ENCODE results near the gene KLHL1. TPM values are rescaled to one million over a fixed set of nuclear protein-coding genes. Genes with fewer than 3 reads are reported as not detected.

Gene KLHL1
- total RNA-seq, 2 donors from 2014 or later: 0.15 TPM; not detected in 1

DNA sequence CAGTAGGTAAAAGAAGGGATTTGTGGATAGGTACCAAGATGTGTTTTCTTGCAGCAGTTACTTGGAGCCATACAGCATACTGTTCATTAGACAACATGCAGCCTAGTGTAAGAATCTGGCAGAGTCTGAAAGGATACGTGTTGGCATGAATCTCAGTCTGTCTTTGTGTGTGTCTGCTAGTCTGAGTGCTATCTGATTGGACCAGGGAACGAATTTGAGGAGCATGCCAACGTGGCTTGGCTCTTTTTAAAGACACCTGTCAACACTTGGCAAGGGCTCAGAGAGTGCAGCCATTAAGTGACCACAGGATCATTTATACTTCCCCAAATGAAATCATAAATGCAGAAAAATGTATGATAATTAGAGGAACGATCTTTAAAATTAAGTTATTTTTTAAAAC is 28.2 kb downstream of the KLHL1 start:
- 83 to 90% methylated on average over 1 to 3 of the region's 4 CpGs for WGBS, 2 experiments (ENCODE audit: insufficient coverage in 1 of 2, insufficient read length in 1 of 2)
- no peak for DNase-seq
- H3K36me3 Mint-ChIP-seq (ENCODE audit: low read depth): no peaks in the 10 kb centered on the region
- Histone ChIP-seq H3K9ac (ENCODE audit: extremely low read depth, low read length, poor library complexity, severe bottlenecking) (no peak overlapping the region), H3K4me3 (ENCODE audit: low read length) (no peak overlapping the region), H3K36me3 (ENCODE audit: control insufficient read depth, insufficient read depth, low read length) (no peaks in the 10 kb centered on the region), H3K27ac (ENCODE audit: low read depth, low read length) (no peak overlapping the region), H3K4me1 (ENCODE audit: control insufficient read depth, insufficient read depth, low read length) (no peaks in the 10 kb centered on the region), H3K9me3 (ENCODE audit: control insufficient read depth, low read length) (no peaks in the 10 kb centered on the region), H3K27me3 (ENCODE audit: control insufficient read depth, insufficient read depth, low read length, poor library complexity, severe bottlenecking) (no peaks in the 10 kb centered on the region)
- H3K27ac Mint-ChIP-seq: no peak overlapping the region
- no peaks in the 10 kb centered on the region for H3K27me3 Mint-ChIP-seq (ENCODE audit: insufficient read depth)
- H3K4me1 Mint-ChIP-seq: no peaks in the 10 kb centered on the region
- no peak overlapping the region for H3K4me3 Mint-ChIP-seq
- H3K9me3 Mint-ChIP-seq: no peaks in the 10 kb centered on the region
- TF ChIP-seq, protein P1, sequence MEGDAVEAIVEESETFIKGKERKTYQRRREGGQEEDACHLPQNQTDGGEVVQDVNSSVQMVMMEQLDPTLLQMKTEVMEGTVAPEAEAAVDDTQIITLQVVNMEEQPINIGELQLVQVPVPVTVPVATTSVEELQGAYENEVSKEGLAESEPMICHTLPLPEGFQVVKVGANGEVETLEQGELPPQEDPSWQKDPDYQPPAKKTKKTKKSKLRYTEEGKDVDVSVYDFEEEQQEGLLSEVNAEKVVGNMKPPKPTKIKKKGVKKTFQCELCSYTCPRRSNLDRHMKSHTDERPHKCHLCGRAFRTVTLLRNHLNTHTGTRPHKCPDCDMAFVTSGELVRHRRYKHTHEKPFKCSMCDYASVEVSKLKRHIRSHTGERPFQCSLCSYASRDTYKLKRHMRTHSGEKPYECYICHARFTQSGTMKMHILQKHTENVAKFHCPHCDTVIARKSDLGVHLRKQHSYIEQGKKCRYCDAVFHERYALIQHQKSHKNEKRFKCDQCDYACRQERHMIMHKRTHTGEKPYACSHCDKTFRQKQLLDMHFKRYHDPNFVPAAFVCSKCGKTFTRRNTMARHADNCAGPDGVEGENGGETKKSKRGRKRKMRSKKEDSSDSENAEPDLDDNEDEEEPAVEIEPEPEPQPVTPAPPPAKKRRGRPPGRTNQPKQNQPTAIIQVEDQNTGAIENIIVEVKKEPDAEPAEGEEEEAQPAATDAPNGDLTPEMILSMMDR (conservative IDR thresholded peaks at IDR 0.05): no peak

DNA sequence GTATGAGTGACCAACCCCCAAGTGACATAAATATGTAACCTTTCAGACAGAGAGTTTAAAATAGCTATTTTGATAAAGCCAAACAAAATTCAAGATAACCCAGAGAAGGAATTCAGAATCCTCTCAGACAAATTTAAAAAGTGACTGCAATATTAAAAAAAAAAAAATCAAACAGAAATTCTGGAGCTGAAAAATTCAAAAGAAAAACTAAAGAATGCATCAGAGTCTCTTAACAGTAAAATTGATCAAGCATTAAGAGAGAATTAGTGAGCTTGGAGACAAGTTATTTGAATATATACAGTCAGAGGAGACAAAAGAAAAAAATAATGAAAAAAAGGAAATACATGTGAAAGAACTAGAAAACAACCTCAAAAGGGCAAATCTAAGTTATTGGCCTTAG is 53.7 kb downstream of the KLHL1 start:
- peaks cover 2% of the 10 kb centered on the region for H3K9me3 Mint-ChIP-seq
- H3K4me3 Mint-ChIP-seq: no peak overlapping the region
- TF ChIP-seq, protein P1 (conservative IDR thresholded peaks at IDR 0.05): no peak
- no peaks in the 10 kb centered on the region for H3K4me1 Mint-ChIP-seq
- H3K27ac Mint-ChIP-seq: no peak overlapping the region
- no peak overlapping the region for H3K27ac ChIP-seq (ENCODE audit: low read depth, low read length)
- DNase-seq: no peak
- no peak overlapping the region for H3K4me3 ChIP-seq (ENCODE audit: low read length)
- H3K9ac ChIP-seq (ENCODE audit: extremely low read depth, low read length, poor library complexity, severe bottlenecking): no peak overlapping the region
- H3K36me3 ChIP-seq (ENCODE audit: control insufficient read depth, insufficient read depth, low read length): no peaks in the 10 kb centered on the region
- peaks cover 8% of the 10 kb centered on the region for H3K9me3 ChIP-seq (ENCODE audit: control insufficient read depth, low read length)
- H3K27me3 Mint-ChIP-seq (ENCODE audit: insufficient read depth): no peaks in the 10 kb centered on the region
- H3K4me1 ChIP-seq (ENCODE audit: control insufficient read depth, insufficient read depth, low read length): no peaks in the 10 kb centered on the region
- no peaks in the 10 kb centered on the region for H3K36me3 Mint-ChIP-seq (ENCODE audit: low read depth)
- no peaks in the 10 kb centered on the region for H3K27me3 ChIP-seq (ENCODE audit: control insufficient read depth, insufficient read depth, low read length, poor library complexity, severe bottlenecking)

DNA sequence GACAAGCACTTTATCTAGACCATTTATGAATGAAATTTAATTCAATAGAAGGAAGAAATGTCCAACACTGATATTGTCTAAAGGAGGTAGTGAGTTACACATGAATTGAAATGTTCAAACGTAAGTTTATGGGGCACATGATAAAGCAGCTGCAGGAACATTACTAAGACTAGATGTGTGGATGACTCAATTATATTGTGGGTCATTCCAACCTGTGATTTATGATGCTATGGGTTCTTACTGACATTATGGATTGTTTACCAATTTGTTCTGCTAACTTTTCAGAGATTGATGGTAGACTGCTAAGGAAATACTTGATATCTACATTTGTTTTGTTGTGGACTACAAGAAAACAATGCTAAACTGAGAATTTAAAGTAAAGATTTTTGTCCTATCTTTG is 56.7 kb downstream of the KLHL1 start:
- Histone ChIP-seq H3K9me3 (ENCODE audit: control insufficient read depth, low read length) (peaks cover 8% of the 10 kb centered on the region), H3K27ac (ENCODE audit: low read depth, low read length) (no peak overlapping the region), H3K4me3 (ENCODE audit: low read length) (no peak overlapping the region), H3K36me3 (ENCODE audit: control insufficient read depth, insufficient read depth, low read length) (no peaks in the 10 kb centered on the region), H3K27me3 (ENCODE audit: control insufficient read depth, insufficient read depth, low read length, poor library complexity, severe bottlenecking) (no peaks in the 10 kb centered on the region), H3K4me1 (ENCODE audit: control insufficient read depth, insufficient read depth, low read length) (no peaks in the 10 kb centered on the region), H3K9ac (ENCODE audit: extremely low read depth, low read length, poor library complexity, severe bottlenecking) (no peak overlapping the region)
- TF ChIP-seq, protein P1 (conservative IDR thresholded peaks at IDR 0.05): no peak
- WGBS, 2 experiments (ENCODE audit: insufficient coverage in 1 of 2, insufficient read length in 1 of 2): 89 to 100% methylated on average over 1 of the region's 1 CpG
- Mint-ChIP-seq H3K27me3 (ENCODE audit: insufficient read depth) (no peaks in the 10 kb centered on the region), H3K27ac (no peak overlapping the region), H3K4me3 (no peak overlapping the region), H3K36me3 (ENCODE audit: low read depth) (no peaks in the 10 kb centered on the region), H3K9me3 (peaks cover 2% of the 10 kb centered on the region), H3K4me1 (no peaks in the 10 kb centered on the region)
- DNase-seq: no peak

All from endodermal cell (in vitro differentiated cells).